WTC11 (cell line): Measurements from ENCODE around the gene PSMB2.

ENCODE experiments used
- ATF3 ChIP-seq: sonication (generic); formaldehyde crosslinking; conservative IDR thresholded peaks from 2 replicates; pipeline ENCODE4 v1.8.1; 2022; ENCODE audit warnings: mild to moderate bottlenecking, missing genetic modification reagents
- CTCF ChIP-seq: fragments of 200-600 bp; IDR thresholded peaks from 2 replicates; pipeline ENCODE4 v1.8.0; 2022; ENCODE audit warnings: antibody characterized with exemption
- MAX ChIP-seq: sonication (generic); formaldehyde crosslinking; IDR thresholded peaks from 2 replicates; pipeline ENCODE4 v1.8.0; 2022; ENCODE audit warnings: mild to moderate bottlenecking, missing genetic modification reagents
- NFYB ChIP-seq: sonication (generic); formaldehyde crosslinking; conservative IDR thresholded peaks from 2 replicates; pipeline ENCODE4 v1.8.0; 2022; ENCODE audit warnings: low read depth, missing genetic modification reagents
- SP1 ChIP-seq: sonication (generic); formaldehyde crosslinking; conservative IDR thresholded peaks from 2 replicates; pipeline ENCODE4 v1.8.1; 2022; ENCODE audit warnings: missing genetic modification reagents
- ZBTB21 ChIP-seq: sonication (generic); formaldehyde crosslinking; IDR thresholded peaks from 2 replicates; pipeline ENCODE4 v1.8.1; 2023; ENCODE audit warnings: mild to moderate bottlenecking, missing genetic modification reagents, borderline replicate concordance
- TF ChIP-seq, protein P1 (sequence below): sonication (generic); formaldehyde crosslinking; conservative IDR thresholded peaks from 2 replicates; pipeline ENCODE4 v1.8.1; 2023; ENCODE audit warnings: mild to moderate bottlenecking, low read depth, missing genetic modification reagents, moderate library complexity
- TF ChIP-seq, protein P2 (sequence below): sonication (generic); formaldehyde crosslinking; IDR thresholded peaks from 2 replicates; pipeline ENCODE4 v1.8.1; 2022; ENCODE audit warnings: low read depth, mild to moderate bottlenecking, moderate library complexity, missing genetic modification reagents, borderline replicate concordance

- TF ChIP-seq, protein P1, sequence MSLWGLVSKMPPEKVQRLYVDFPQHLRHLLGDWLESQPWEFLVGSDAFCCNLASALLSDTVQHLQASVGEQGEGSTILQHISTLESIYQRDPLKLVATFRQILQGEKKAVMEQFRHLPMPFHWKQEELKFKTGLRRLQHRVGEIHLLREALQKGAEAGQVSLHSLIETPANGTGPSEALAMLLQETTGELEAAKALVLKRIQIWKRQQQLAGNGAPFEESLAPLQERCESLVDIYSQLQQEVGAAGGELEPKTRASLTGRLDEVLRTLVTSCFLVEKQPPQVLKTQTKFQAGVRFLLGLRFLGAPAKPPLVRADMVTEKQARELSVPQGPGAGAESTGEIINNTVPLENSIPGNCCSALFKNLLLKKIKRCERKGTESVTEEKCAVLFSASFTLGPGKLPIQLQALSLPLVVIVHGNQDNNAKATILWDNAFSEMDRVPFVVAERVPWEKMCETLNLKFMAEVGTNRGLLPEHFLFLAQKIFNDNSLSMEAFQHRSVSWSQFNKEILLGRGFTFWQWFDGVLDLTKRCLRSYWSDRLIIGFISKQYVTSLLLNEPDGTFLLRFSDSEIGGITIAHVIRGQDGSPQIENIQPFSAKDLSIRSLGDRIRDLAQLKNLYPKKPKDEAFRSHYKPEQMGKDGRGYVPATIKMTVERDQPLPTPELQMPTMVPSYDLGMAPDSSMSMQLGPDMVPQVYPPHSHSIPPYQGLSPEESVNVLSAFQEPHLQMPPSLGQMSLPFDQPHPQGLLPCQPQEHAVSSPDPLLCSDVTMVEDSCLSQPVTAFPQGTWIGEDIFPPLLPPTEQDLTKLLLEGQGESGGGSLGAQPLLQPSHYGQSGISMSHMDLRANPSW (CRISPR knock-in tag) = no peak
- TF ChIP-seq NFYB (CRISPR knock-in tag) (no peak), CTCF (no peak), MAX (no peak), ZBTB21 (CRISPR knock-in tag) (no peak), SP1 (CRISPR knock-in tag) (no peak), ATF3 (CRISPR knock-in tag) (no peak)
- TF ChIP-seq, protein P2, sequence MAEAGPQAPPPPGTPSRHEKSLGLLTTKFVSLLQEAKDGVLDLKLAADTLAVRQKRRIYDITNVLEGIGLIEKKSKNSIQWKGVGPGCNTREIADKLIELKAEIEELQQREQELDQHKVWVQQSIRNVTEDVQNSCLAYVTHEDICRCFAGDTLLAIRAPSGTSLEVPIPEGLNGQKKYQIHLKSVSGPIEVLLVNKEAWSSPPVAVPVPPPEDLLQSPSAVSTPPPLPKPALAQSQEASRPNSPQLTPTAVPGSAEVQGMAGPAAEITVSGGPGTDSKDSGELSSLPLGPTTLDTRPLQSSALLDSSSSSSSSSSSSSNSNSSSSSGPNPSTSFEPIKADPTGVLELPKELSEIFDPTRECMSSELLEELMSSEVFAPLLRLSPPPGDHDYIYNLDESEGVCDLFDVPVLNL (CRISPR knock-in tag) = no peak
These were observed 53.0 kb downstream of the PSMB2 start for GRCh38 chr1:35588197-35588910.
